Suprapubic skin (tissue), 3 donors: ENCODE measurements around the gene SLC51B.

Source experiments
- CTCF ChIP-seq, 2 donors: fragments of 200-600 bp in 1 of 2; fragments of 450-650 bp in 1 of 2; sonication (generic) in 1 of 2; IDR thresholded peaks; one replicate each; pipeline ENCODE4 v1.5.1; 2016 to 2019; ENCODE audit warnings: antibody characterized with exemption in 2 of 2, mild to moderate bottlenecking in 1 of 2, moderate library complexity in 1 of 2
- EP300 ChIP-seq: sonication (generic); formaldehyde crosslinking; IDR thresholded peaks from one replicate; pipeline ENCODE4 v1.6.1; 2017; ENCODE audit warnings: antibody characterized with exemption
- POLR2A ChIP-seq, 2 donors: fragments of 450-650 bp; IDR thresholded peaks; one replicate each; pipeline ENCODE4 v1.6.1; 2017; ENCODE audit warnings: antibody characterized with exemption in 2 of 2, mild to moderate bottlenecking in 2 of 2, moderate library complexity in 2 of 2

GRCh38 chr15:65076486-65077290 is 31.5 kb downstream of the SLC51B start, which contains the start of gene KBTBD13:
- TF ChIP-seq CTCF (IDR thresholded peaks at IDR 0.05): no peak
- TF ChIP-seq EP300: no peak
- TF ChIP-seq POLR2A (IDR thresholded peaks at IDR 0.05): no peak
